Measurements from ENCODE around the gene ARHGEF11.

Gene ARHGEF11

DNA sequence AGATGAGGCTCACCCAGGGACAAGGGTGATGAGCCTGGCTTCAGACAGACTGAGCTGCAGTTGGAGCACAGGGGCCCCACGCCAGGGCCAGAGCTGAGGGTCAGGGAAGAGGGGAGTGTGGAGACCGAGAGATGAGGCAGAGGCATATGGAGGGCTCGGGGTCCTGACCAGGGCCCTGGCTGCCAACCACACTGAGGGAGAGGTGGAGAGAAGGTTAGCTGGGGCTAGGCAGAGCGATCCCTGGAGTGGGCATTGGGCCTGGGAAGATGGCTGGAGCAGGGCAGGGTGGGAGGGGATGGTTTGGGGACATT is 144.0 kb downstream of the ARHGEF11 start:
- 96% methylated on average over 4 of the region's 4 CpGs for WGBS
- H3K14ac ChIP-seq (ENCODE audit: low read length in 2 of 2), result no peak overlapping the region
- H3K9me3 ChIP-seq (ENCODE audit: control insufficient read depth, low read length), result no peaks in the 10 kb centered on the region

DNA sequence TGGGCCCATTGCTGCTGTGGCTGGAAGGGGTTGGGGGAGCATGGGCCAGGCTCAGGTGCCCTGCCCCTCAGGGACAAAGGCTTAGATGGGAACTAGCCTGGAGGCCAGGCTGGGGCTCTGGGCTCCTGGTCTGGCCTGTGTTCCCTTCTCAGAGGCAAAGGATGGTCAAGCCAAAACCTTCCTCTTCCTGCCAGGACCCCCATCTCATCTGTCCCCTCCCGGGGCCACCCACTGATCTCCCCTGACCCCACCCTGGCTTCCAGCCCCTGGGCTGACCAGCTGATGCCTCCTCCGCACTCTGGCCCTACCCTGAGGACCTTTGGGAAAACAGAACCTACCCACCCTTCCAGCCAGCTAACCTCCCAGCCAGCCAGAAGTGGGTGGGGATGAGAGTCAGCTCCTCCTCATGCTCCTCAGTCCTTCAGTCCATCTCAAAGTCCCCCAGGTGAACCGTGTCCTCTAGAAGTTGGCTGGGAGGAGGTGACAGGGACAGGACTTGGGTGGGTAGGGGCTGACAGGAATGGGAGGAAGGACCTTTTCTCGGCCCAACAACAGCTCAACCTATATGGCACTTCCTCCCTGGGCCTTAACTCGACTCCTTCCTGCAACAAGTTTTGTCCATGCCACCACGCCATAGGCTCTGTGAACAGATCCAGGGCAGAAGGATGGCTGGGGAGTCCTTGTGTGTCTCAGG is 144.5 kb downstream of the ARHGEF11 start:
- peaks cover 44% of the 10 kb centered on the region for H3K4me1 ChIP-seq (ENCODE audit: control insufficient read depth, insufficient read depth, low read depth, low read length)
- H3K14ac ChIP-seq (ENCODE audit: low read length in 2 of 2), result no peak overlapping the region
- no peak overlapping the region for H2BK15ac ChIP-seq (ENCODE audit: low read depth, poor library complexity, severe bottlenecking)
- no peak overlapping the region for H2BK5ac ChIP-seq (ENCODE audit: low read depth, low read length, poor library complexity, severe bottlenecking)
- H2BK120ac ChIP-seq (ENCODE audit: low read depth, low read length), result peak overlapping the region; percentile 23
- peak overlapping the region; percentile 27 to 29 for H2BK12ac ChIP-seq (ENCODE audit: low read length in 2 of 2)
- H3K4me3 ChIP-seq (ENCODE audit: insufficient read depth in 1 of 2, low read depth in 1 of 2, low read length in 2 of 2), result no peak overlapping the region
- no peak for DNase-seq
- H2AK5ac ChIP-seq (ENCODE audit: low read length, severe bottlenecking), result no peak overlapping the region
- no peaks in the 10 kb centered on the region for H3K9me3 ChIP-seq (ENCODE audit: control insufficient read depth, low read length)
- H3K36me3 ChIP-seq (ENCODE audit: control insufficient read depth in 1 of 2, insufficient read depth in 2 of 2, low read depth in 1 of 2, low read length in 2 of 2), result peaks cover 0 to 17% of the 10 kb centered on the region in 2 experiments
- no peak overlapping the region for H3K9ac ChIP-seq (ENCODE audit: low read length)
- H3K4ac ChIP-seq (ENCODE audit: low read depth in 1 of 2, low read length in 2 of 2), result no peak overlapping the region
- peak overlapping the region; percentile 28 for H4K8ac ChIP-seq (ENCODE audit: low read length)
- no peak overlapping the region for H3K18ac ChIP-seq (ENCODE audit: low read depth in 1 of 2, low read length in 2 of 2)
- no peak overlapping the region for H3K4me2 ChIP-seq (ENCODE audit: low read length, poor library complexity, severe bottlenecking)
- no peaks in the 10 kb centered on the region for H3K27me3 ChIP-seq (ENCODE audit: control insufficient read depth in 1 of 2, insufficient read depth in 1 of 2, low read length in 2 of 2)
- H3K27ac ChIP-seq (ENCODE audit: low read length, poor library complexity, severe bottlenecking), result no peak overlapping the region
- peaks cover 48% of the 10 kb centered on the region for H3K79me1 ChIP-seq (replicated peaks; ENCODE audit: low read length, poor library complexity, severe bottlenecking)
- H2AFZ ChIP-seq (ENCODE audit: low read depth, low read length), result no peak overlapping the region
- H4K91ac ChIP-seq (ENCODE audit: low read length), result no peak overlapping the region
- WGBS, result 99% methylated on average over 5 of the region's 6 CpGs
- no peak overlapping the region for H3K23ac ChIP-seq (ENCODE audit: low read length in 2 of 2)

More for the DNA sequence above, 144.0 kb downstream of the ARHGEF11 start:
- no peak overlapping the region for H3K4me3 ChIP-seq (ENCODE audit: insufficient read depth in 1 of 2, low read depth in 1 of 2, low read length in 2 of 2)
- H4K91ac ChIP-seq (ENCODE audit: low read length), result no peak overlapping the region
- H3K23ac ChIP-seq (ENCODE audit: low read length in 2 of 2), result no peak overlapping the region
- no peak overlapping the region for H3K27ac ChIP-seq (ENCODE audit: low read length, poor library complexity, severe bottlenecking)
- no peak overlapping the region for H2BK5ac ChIP-seq (ENCODE audit: low read depth, low read length, poor library complexity, severe bottlenecking)
- peak overlapping the region in 1 of 2 experiments; percentile 1 for H3K18ac ChIP-seq (ENCODE audit: low read depth in 1 of 2, low read length in 2 of 2)
- H3K79me1 ChIP-seq (replicated peaks; ENCODE audit: low read length, poor library complexity, severe bottlenecking), result peaks cover 53% of the 10 kb centered on the region
- H3K27me3 ChIP-seq (ENCODE audit: control insufficient read depth in 1 of 2, insufficient read depth in 1 of 2, low read length in 2 of 2), result no peaks in the 10 kb centered on the region
- DNase-seq, result no peak
- H2BK15ac ChIP-seq (ENCODE audit: low read depth, poor library complexity, severe bottlenecking), result no peak overlapping the region
- H2AK5ac ChIP-seq (ENCODE audit: low read length, severe bottlenecking), result no peak overlapping the region
- H3K9ac ChIP-seq (ENCODE audit: low read length), result no peak overlapping the region
- H3K4me1 ChIP-seq (ENCODE audit: control insufficient read depth, insufficient read depth, low read depth, low read length), result peaks cover 45% of the 10 kb centered on the region
- no peak overlapping the region for H3K4me2 ChIP-seq (ENCODE audit: low read length, poor library complexity, severe bottlenecking)
- H4K8ac ChIP-seq (ENCODE audit: low read length), result no peak overlapping the region
- no peak overlapping the region for H2AFZ ChIP-seq (ENCODE audit: low read depth, low read length)
- no peak overlapping the region for H2BK120ac ChIP-seq (ENCODE audit: low read depth, low read length)
- H2BK12ac ChIP-seq (ENCODE audit: low read length in 2 of 2), result peak overlapping the region in 1 of 2 experiments; percentile 27
- no peak overlapping the region for H3K4ac ChIP-seq (ENCODE audit: low read depth in 1 of 2, low read length in 2 of 2)
- peaks cover 0 to 22% of the 10 kb centered on the region in 2 experiments for H3K36me3 ChIP-seq (ENCODE audit: control insufficient read depth in 1 of 2, insufficient read depth in 2 of 2, low read depth in 1 of 2, low read length in 2 of 2)

DNA sequence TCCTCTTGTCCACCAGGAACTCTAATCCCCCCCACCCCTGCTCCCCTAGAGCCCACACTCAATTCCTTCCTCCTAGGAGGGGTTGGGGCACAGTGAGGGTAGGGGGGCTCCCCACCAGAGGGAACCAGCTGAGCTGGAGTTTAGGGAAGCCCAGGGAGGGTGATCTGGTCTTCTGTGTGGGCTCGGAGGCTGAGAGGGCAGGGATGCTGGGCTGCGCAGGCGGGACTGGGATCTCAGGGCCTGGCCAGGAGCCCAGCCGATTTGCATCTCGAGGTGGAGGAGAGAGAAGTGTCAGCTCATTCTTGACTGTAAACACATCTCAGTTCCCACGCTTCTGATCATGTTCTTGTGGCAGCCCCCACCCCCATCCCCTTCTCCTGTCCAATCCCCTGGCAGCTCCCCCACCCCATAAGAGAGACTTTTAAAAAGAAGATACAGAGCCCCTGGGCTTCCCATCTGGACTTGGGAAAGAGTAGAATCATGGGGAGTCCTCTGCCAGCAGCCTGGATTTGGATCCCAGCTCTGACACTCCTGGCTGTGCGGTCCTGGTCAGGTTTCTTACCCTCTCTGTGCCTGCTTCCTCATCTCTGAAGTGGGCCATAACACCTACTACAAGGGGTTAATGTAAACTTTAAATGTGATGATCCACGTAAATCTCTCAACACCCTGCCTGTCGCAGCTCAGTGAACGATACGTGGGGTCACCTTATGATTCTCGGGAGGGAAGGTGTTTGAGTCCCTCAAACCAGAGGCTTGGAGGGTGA is 145.4 kb downstream of the ARHGEF11 start:
- H2BK120ac ChIP-seq (ENCODE audit: low read depth, low read length), result peak overlapping the region; percentile 58
- H4K91ac ChIP-seq (ENCODE audit: low read length), result no peak overlapping the region
- no peaks in the 10 kb centered on the region for H3K27me3 ChIP-seq (ENCODE audit: control insufficient read depth in 1 of 2, insufficient read depth in 1 of 2, low read length in 2 of 2)
- H2BK12ac ChIP-seq (ENCODE audit: low read length in 2 of 2), result peak overlapping the region; percentile 6 to 49
- H2BK15ac ChIP-seq (ENCODE audit: low read depth, poor library complexity, severe bottlenecking), result peak overlapping the region; percentile 82
- 86% methylated on average over 7 of the region's 12 CpGs for WGBS
- H3K9ac ChIP-seq (ENCODE audit: low read length), result no peak overlapping the region
- peaks cover 47% of the 10 kb centered on the region for H3K4me1 ChIP-seq (ENCODE audit: control insufficient read depth, insufficient read depth, low read depth, low read length)
- no peaks in the 10 kb centered on the region for H3K9me3 ChIP-seq (ENCODE audit: control insufficient read depth, low read length)
- no peak overlapping the region for H3K23ac ChIP-seq (ENCODE audit: low read length in 2 of 2)
- peak overlapping the region in 1 of 2 experiments; percentile 16 for H3K18ac ChIP-seq (ENCODE audit: low read depth in 1 of 2, low read length in 2 of 2)
- no peak overlapping the region for H4K8ac ChIP-seq (ENCODE audit: low read length)
- no peak overlapping the region for H3K4me3 ChIP-seq (ENCODE audit: insufficient read depth in 1 of 2, low read depth in 1 of 2, low read length in 2 of 2)
- peaks cover 40% of the 10 kb centered on the region for H3K79me1 ChIP-seq (replicated peaks; ENCODE audit: low read length, poor library complexity, severe bottlenecking)
- H3K36me3 ChIP-seq (ENCODE audit: control insufficient read depth in 1 of 2, insufficient read depth in 2 of 2, low read depth in 1 of 2, low read length in 2 of 2), result peaks cover 0 to 8% of the 10 kb centered on the region in 2 experiments
- H3K4ac ChIP-seq (ENCODE audit: low read depth in 1 of 2, low read length in 2 of 2), result no peak overlapping the region
- no peak overlapping the region for H2BK5ac ChIP-seq (ENCODE audit: low read depth, low read length, poor library complexity, severe bottlenecking)
- no peak overlapping the region for H2AFZ ChIP-seq (ENCODE audit: low read depth, low read length)
- no peak overlapping the region for H3K27ac ChIP-seq (ENCODE audit: low read length, poor library complexity, severe bottlenecking)
- peak overlapping the region; percentile 36 for H2AK5ac ChIP-seq (ENCODE audit: low read length, severe bottlenecking)
- H3K14ac ChIP-seq (ENCODE audit: low read length in 2 of 2), result no peak overlapping the region
- H3K4me2 ChIP-seq (ENCODE audit: low read length, poor library complexity, severe bottlenecking), result no peak overlapping the region
- peak; percentile 78 for DNase-seq

DNA sequence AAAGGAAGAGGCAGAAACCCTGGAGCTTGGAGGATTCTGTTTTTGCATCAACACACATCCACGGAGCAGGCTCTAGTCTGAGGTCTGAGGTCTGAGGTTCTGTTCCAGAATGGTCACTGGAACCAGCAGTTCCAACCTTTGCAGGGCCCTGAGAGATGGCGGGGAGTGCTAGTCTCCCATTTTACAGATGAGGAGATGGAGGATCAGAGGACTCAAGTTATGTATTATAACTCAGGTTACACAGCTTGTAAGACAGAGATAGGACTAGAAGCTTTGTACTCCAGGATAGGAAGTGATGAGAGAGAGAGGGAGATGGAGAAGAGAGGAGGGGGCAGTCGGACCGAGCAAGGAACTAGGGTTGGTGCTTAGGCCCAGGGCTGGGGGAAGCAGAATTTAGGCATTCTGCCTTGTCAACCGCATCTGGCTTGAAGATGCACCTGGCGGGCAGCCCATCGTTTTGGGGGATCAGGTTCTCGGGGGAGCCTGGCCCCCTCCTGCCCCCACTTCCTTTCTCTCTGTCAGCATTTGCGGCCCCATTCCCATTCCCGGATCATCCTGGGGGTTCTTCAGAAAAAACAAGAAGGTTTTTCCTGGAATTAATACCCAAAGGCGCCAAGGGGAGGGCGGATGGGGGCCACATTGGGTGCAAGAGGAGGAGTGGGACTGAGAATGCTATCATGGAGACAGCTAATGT is 146.4 kb downstream of the ARHGEF11 start:
- Histone ChIP-seq H4K8ac (ENCODE audit: low read length) (peak overlapping the region; percentile 3), H3K9me3 (ENCODE audit: control insufficient read depth, low read length) (no peaks in the 10 kb centered on the region), H3K27me3 (ENCODE audit: control insufficient read depth in 1 of 2, insufficient read depth in 1 of 2, low read length in 2 of 2) (no peaks in the 10 kb centered on the region), H3K4me1 (ENCODE audit: control insufficient read depth, insufficient read depth, low read depth, low read length) (peaks cover 57% of the 10 kb centered on the region), H3K36me3 (ENCODE audit: control insufficient read depth in 1 of 2, insufficient read depth in 2 of 2, low read depth in 1 of 2, low read length in 2 of 2) (no peaks in the 10 kb centered on the region), H3K4me3 (ENCODE audit: insufficient read depth in 1 of 2, low read depth in 1 of 2, low read length in 2 of 2) (no peak overlapping the region), H3K27ac (ENCODE audit: low read length, poor library complexity, severe bottlenecking) (peak overlapping the region; percentile 95), H4K91ac (ENCODE audit: low read length) (peak overlapping the region; percentile 74), H3K18ac (ENCODE audit: low read depth in 1 of 2, low read length in 2 of 2) (peak overlapping the region; percentile 29 to 79), H2BK12ac (ENCODE audit: low read length in 2 of 2) (peak overlapping the region; percentile 28 to 49), H2AFZ (ENCODE audit: low read depth, low read length) (no peak overlapping the region), H3K4me2 (ENCODE audit: low read length, poor library complexity, severe bottlenecking) (no peak overlapping the region), H2AK5ac (ENCODE audit: low read length, severe bottlenecking) (peak overlapping the region; percentile 26), H3K14ac (ENCODE audit: low read length in 2 of 2) (no peak overlapping the region), H3K9ac (ENCODE audit: low read length) (peak overlapping the region; percentile 0), H2BK5ac (ENCODE audit: low read depth, low read length, poor library complexity, severe bottlenecking) (no peak overlapping the region), H3K79me1 (replicated peaks; ENCODE audit: low read length, poor library complexity, severe bottlenecking) (peaks cover 36% of the 10 kb centered on the region), H3K4ac (ENCODE audit: low read depth in 1 of 2, low read length in 2 of 2) (peak overlapping the region; percentile 50 to 84), H2BK15ac (ENCODE audit: low read depth, poor library complexity, severe bottlenecking) (peak overlapping the region; percentile 97), H2BK120ac (ENCODE audit: low read depth, low read length) (peak overlapping the region; percentile 56), H3K23ac (ENCODE audit: low read length in 2 of 2) (no peak overlapping the region)
- WGBS, result 96% methylated on average over 12 of the region's 12 CpGs
- DNase-seq, result no peak
